OCI-M1 (cell line): ENCODE data around the gene SELENBP1.
A peak's percentile ranks its signal among the peaks of the same experiment; 100 is the strongest.

ENCODE experiments used
- DNase-seq: peaks from one replicate; lab custom pipeline; 2025; lab: John Stamatoyannopoulos, UW

SELENBP1 gene

GRCh38 chr1:151343587-151343986 lies 28.9 kb downstream of the SELENBP1 start:
- no peak for DNase-seq

GRCh38 chr1:151342569-151342968 lies 29.9 kb downstream of the SELENBP1 start:
- no peak for DNase-seq

- no peak for DNase-seq
These were observed 30.5 kb downstream of the SELENBP1 start for GRCh38 chr1:151342021-151342420.

- DNase-seq = peak; percentile 93
These were observed 31.4 kb downstream of the SELENBP1 start for GRCh38 chr1:151340870-151341754.

- DNase-seq = no peak
These were observed 35.9 kb downstream of the SELENBP1 start for GRCh38 chr1:151336556-151336955.

GRCh38 chr1:151334822-151335221 lies 37.7 kb downstream of the SELENBP1 start:
- DNase-seq = no peak

- DNase-seq = peak; percentile 74
These were observed 44.4 kb downstream of the SELENBP1 start for GRCh38 chr1:151327903-151328674.

GRCh38 chr1:151327223-151327902 lies 45.1 kb downstream of the SELENBP1 start, which contains the start of gene PI4KB:
TSS of gene PI4KB (minus strand) at chr1:151327416. CDS start at chr1:151316481, 10,935 bp downstream.
- DNase-seq = peak; percentile 99

- DNase-seq = peak; percentile 88
These were observed 45.8 kb downstream of the SELENBP1 start for GRCh38 chr1:151326619-151327222.

- DNase-seq = peak; percentile 55
These were observed 46.7 kb downstream of the SELENBP1 start for GRCh38 chr1:151325646-151326429.

- DNase-seq = no peak
These were observed 47.3 kb downstream of the SELENBP1 start for GRCh38 chr1:151325231-151325630.

GRCh38 chr1:151324390-151324930 lies 48.0 kb downstream of the SELENBP1 start:
- DNase-seq = no peak

- no peak for DNase-seq
These were observed 53.5 kb downstream of the SELENBP1 start for GRCh38 chr1:151318975-151319374.

GRCh38 chr1:151315565-151316235 lies 56.8 kb downstream of the SELENBP1 start:
- DNase-seq = no peak
